ENCODE results near the gene BCKDK. TPM values are rescaled to one million over a fixed set of nuclear protein-coding genes. Genes with fewer than 3 reads are reported as not detected.
"Not testable (repeated sequence)": the region's sequence is repeated elsewhere in the genome, so short reads cannot be mapped to it uniquely, and the experiment has no call there.

BCKDK gene
- total RNA-seq, 1 donor: 11.0 TPM

DNA sequence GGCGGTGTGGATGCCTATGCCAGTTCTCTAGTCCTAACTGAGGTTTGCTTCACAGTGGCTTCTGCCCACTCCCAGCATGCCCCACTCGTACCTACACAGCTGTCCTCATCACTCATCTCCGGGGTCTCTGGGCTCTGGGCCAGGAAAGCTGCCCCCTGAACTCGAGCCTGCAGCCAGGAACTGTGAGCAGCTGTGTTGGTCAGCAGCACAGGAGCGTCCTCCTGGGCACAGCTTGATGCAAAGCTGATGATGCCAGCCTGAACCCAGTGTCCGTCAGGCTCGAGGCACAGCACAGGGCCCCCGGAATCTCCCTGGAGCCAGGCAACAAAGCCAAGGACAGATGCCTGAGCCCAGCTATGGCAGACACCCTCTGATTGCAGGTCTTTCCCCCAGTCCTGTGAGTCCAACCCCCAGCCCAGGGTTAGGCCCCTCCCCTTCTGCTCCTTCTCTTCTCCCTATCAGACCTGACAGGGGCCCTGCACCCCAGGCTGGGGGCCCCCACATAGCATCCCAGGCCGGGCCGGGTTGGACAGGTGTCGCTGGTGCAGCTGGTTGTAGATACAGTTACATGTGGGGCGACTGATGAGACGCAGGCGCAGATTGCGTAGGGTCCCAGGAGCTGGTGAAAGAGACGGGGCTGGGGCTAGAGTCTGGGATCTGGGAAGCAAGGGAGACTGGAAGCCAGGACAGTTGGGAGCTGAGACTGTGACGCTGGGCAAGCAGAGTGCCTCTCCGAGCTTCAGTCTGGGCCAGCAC is 22.1 kb upstream of the BCKDK start:
- H3K27me3 ChIP-seq (ENCODE audit: insufficient read depth, low read length): no peaks in the 10 kb centered on the region
- H3K9me3 ChIP-seq (ENCODE audit: low read depth, low read length): no peaks in the 10 kb centered on the region
- H3K4me1 ChIP-seq (ENCODE audit: insufficient read depth, low read length): no peaks in the 10 kb centered on the region
- H3K4me3 ChIP-seq (ENCODE audit: low read length): no peak overlapping the region

DNA sequence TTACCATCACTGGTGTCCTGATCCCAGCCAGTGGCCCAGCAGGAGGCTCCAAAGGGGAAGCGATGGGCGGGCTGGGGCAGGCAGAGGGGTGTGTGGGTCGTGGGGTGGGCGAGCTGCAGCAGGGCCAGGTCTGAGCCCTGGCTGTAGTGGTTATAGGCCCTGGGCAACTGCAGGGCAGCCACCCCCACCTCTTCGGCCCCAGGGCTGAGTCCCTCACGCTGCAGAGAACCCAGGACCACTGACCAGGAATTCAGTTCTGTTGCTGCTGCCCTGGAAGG is 21.6 kb upstream of the BCKDK start:
- Histone ChIP-seq H3K4me1 (ENCODE audit: insufficient read depth, low read length) (no peaks in the 10 kb centered on the region), H3K27me3 (ENCODE audit: insufficient read depth, low read length) (no peaks in the 10 kb centered on the region), H3K9me3 (ENCODE audit: low read depth, low read length) (no peaks in the 10 kb centered on the region), H3K4me3 (ENCODE audit: low read length) (no peak overlapping the region)

DNA sequence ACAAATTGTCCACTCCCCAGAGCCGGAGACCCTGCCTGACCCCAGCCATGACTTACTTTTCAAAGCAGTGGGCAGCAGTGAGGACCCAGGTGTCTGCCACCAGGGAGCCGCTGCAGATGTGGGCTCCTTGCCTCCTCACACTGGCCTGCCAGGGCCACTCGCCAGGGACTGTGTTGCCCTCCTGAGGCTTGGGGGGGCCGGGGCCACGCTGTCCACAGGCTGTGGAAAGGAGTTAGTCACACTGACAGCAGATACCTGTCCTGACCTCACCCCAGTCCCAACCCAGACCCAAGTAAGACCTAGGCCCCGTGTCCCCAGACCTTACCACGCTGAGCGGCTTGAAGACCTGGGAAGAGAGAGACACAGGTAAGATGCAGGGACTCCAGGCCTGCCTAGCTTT is 20.7 kb upstream of the BCKDK start:
- Histone ChIP-seq H3K4me1 (ENCODE audit: insufficient read depth, low read length) (no peaks in the 10 kb centered on the region), H3K4me3 (ENCODE audit: low read length) (no peak overlapping the region), H3K27me3 (ENCODE audit: insufficient read depth, low read length) (no peaks in the 10 kb centered on the region), H3K9me3 (ENCODE audit: low read depth, low read length) (no peaks in the 10 kb centered on the region)

DNA sequence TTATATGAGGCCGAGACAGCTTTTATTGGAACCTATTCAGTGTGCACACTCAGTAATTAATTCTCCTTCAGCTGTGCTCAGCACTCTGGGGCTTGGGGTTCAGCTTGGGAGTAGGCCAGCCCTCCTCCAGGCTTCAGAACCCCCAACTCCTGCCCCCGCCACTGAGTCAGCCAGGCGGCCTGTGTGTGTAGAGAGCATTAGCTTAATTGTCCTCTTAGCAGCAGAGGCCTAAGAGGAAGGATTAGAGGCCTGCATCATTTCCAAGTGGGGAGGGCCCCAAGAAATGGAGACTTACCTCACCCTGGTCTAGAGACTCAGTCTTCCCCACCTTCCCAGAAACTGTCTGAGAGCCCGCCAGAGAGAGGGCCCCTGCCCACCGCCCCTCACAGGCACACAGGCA is 20.2 kb upstream of the BCKDK start:
- no peaks in the 10 kb centered on the region for H3K4me1 ChIP-seq (ENCODE audit: insufficient read depth, low read length)
- H3K4me3 ChIP-seq (ENCODE audit: low read length): no peak overlapping the region
- H3K27me3 ChIP-seq (ENCODE audit: insufficient read depth, low read length): no peaks in the 10 kb centered on the region
- H3K9me3 ChIP-seq (ENCODE audit: low read depth, low read length): no peaks in the 10 kb centered on the region

DNA sequence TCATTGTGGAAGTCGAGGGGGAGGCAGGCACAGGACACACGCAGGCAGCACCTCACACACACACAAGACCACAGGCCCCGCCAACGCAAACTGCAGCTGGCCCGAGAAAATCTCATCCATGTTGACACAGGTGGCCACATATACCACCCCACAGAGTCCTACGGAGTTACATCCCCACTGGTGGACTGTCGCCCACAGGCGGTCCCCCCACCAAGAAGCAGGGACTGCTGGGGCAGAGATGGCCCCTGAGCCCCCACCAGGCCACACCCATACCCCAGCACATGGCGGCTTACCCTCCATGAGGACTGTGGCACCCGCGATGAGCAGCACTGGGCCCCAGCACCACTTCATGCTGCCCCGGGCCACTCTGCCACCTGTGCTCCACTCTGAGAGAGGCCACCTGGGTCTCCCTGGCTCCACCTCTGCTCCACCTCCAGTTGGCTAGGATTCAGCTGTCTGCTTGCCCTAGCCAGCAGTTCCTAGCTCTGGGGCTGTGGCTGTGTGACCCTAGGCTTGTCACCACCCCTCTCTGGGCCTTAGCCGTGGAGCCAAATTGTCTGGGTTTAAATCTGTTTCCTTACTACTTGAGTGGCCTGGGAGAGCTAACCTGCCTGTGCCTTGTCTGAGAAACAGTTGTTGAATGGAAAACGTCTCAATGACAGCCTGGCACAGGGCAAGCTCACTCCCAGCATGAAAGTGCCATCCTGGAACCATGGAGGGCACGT is 19.6 kb upstream of the BCKDK start, which contains the start of gene PRSS53:
TSS of gene PRSS53 (minus strand) at position 485 of the 725 bp plus-strand sequence. CDS start at position 351, 134 bp downstream.
- Histone ChIP-seq H3K27me3 (ENCODE audit: insufficient read depth, low read length) (no peaks in the 10 kb centered on the region), H3K4me1 (ENCODE audit: insufficient read depth, low read length) (peaks cover 5% of the 10 kb centered on the region), H3K9me3 (ENCODE audit: low read depth, low read length) (no peaks in the 10 kb centered on the region), H3K4me3 (ENCODE audit: low read length) (no peak within 1 kb of the TSS)

DNA sequence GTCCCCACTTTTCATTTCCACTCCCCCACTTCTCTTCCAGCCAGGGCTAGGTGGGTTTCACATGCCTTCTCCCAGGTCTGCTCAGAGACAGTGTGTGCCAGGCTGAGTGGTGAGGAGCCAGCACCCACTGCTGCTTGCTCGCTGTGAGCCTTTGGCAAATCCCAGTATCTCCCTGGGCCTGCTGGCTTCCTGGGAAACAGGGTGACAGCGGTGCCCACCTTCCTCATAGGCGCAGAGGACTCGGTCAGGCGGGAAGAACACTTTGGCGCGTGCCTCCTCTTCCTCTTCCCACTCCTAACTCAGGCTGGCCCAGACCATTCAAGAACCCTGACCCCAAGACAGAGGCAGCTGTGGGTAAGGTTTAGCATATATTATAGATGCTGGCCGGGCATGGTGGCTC is 19.0 kb upstream of the BCKDK start:
- no peaks in the 10 kb centered on the region for H3K9me3 ChIP-seq (ENCODE audit: low read depth, low read length)
- no peaks in the 10 kb centered on the region for H3K27me3 ChIP-seq (ENCODE audit: insufficient read depth, low read length)
- no peak overlapping the region for H3K4me3 ChIP-seq (ENCODE audit: low read length)
- H3K4me1 ChIP-seq (ENCODE audit: insufficient read depth, low read length): peaks cover 11% of the 10 kb centered on the region

DNA sequence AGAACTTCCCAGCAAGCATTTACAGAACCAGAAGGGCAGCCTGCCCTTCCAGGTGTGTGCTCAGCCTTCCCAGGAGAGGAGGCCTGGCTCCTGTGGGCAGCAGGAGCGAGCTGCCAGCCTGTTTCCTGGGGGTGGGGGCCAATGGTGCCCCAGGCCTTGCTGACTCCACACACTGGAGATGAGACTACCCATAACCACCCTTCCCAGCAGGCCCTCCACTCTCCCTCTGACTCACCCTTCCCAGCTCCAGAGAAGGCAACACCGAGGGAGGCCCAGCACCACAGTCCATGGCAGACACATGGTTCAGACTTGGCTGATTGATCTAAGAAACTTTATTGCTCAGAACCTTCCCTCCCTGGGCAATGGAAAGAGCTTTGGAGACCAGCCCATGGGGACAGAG is 17.6 kb upstream of the BCKDK start:
- Histone ChIP-seq H3K9me3 (ENCODE audit: low read depth, low read length) (no peaks in the 10 kb centered on the region), H3K27me3 (ENCODE audit: insufficient read depth, low read length) (no peaks in the 10 kb centered on the region), H3K4me3 (ENCODE audit: low read length) (no peak overlapping the region), H3K4me1 (ENCODE audit: insufficient read depth, low read length) (peaks cover 20% of the 10 kb centered on the region)

DNA sequence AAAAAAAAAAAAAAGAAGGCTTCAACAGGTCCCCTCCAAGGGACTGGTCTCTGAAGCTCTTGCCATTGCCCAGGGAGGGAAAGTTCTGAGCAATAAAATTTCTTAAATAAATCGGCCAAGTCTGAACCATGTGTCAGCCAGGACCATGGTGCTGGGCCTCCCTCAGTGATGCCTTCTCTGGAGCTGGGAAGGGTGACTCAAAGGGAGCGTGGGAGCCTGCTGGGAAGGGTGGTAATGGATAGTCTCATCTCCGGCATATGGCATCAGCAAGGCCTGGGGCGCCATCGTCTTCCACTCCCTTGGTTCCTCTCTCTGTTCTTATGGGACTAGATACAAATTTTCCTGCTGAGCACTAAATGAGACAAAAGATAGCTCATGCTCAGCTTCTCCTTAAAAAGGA is 15.9 kb upstream of the BCKDK start:
- no peak overlapping the region for H3K4me3 ChIP-seq (ENCODE audit: low read length)
- no peaks in the 10 kb centered on the region for H3K9me3 ChIP-seq (ENCODE audit: low read depth, low read length)
- H3K27me3 ChIP-seq (ENCODE audit: insufficient read depth, low read length): no peaks in the 10 kb centered on the region
- peaks cover 24% of the 10 kb centered on the region for H3K4me1 ChIP-seq (ENCODE audit: insufficient read depth, low read length)

DNA sequence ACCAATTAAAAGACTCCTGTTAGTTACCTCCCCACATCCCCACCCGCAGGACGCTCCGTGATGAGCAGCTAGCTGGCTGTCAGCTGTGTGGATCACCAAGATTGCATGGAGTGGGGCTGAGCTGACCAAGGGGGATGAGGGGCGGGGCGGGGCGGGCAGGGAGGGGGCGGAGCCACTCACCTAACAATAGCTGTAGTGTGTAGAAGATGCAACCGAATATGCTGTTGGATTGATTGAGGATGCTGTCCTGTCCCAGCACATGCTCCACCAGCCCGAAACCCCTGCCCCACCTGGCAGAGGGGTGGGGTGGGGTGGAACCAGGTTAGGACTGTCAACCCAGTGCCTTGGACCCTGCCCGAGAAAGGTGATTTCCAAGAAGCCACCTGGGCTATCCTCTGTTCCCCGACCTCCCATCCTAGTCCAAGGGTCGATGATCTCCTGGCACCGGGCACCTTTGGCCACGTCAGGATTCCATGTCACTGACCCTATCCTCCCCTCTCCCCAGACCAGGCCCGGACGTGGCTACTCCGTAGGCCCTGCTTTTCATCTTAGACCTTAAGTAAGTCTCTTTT is 15.0 kb upstream of the BCKDK start:
- no peak overlapping the region for H3K4me3 ChIP-seq (ENCODE audit: low read length)
- H3K4me1 ChIP-seq (ENCODE audit: insufficient read depth, low read length): peaks cover 24% of the 10 kb centered on the region
- no peaks in the 10 kb centered on the region for H3K27me3 ChIP-seq (ENCODE audit: insufficient read depth, low read length)
- H3K9me3 ChIP-seq (ENCODE audit: low read depth, low read length): no peaks in the 10 kb centered on the region

DNA sequence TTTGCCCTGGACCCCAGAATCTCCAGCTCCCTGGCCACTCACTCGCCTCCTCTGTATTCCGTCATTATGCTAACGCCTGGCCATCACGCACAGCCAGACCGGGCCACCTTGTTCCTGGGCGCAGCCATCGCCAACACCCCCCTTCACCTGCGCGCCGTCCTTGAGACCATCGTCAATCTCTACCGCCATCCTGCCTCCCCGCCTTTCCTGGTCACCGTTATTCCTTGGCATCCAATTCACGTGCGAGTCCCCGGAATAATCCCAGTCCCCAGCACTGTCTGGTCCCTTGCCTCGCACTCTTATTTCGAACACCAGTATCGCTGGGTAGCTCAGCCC is 14.1 kb upstream of the BCKDK start:
- peaks cover 24% of the 10 kb centered on the region for H3K4me1 ChIP-seq (ENCODE audit: insufficient read depth, low read length)
- H3K9me3 ChIP-seq (ENCODE audit: low read depth, low read length): no peaks in the 10 kb centered on the region
- H3K4me3 ChIP-seq (ENCODE audit: low read length): peak overlapping the region; percentile 80
- H3K27me3 ChIP-seq (ENCODE audit: insufficient read depth, low read length): no peaks in the 10 kb centered on the region

DNA sequence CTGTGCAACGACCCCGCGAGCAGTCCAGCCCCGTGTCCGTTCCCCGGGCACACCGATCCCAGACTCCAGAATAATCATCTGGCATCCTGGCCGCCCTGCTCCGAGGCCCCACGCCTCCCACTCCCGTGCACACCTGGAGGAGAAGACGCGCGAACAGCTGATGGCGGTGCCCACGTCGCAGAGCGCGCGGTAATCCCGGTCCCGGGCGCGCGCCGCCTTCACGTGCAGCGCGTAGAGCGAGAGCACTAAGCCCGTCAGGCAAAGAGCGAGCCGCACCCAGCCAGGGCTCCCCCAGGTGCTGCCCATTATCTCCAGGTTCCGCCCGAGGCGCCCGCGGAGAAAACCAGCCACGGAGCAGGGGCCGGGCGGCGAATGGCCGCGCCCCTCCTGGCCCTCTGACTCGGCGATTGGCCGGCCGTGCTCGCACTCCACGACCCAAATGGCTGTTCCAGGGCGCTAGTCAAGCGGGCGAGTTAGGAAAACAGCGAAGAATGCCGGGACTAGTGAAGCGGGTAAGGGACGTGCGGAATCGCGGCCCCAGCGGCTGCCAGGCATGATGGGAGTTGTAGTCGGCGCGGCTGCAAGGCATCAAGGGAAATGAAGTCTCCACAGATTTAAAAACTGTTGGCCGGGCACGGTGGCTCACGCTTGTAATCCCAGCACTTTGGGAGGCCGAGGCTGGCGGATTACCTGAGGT is 13.6 kb upstream of the BCKDK start, which contains the start of gene VKORC1:
TSS of gene VKORC1 (minus strand) at position 374 of the 697 bp plus-strand sequence. CDS start at position 306, 68 bp downstream.
- Histone ChIP-seq H3K4me1 (ENCODE audit: insufficient read depth, low read length) (peaks cover 24% of the 10 kb centered on the region), H3K9me3 (ENCODE audit: low read depth, low read length) (no peaks in the 10 kb centered on the region), H3K27me3 (ENCODE audit: insufficient read depth, low read length) (no peaks in the 10 kb centered on the region), H3K4me3 (ENCODE audit: low read length) (peak within 1 kb of the TSS; percentile 80)

DNA sequence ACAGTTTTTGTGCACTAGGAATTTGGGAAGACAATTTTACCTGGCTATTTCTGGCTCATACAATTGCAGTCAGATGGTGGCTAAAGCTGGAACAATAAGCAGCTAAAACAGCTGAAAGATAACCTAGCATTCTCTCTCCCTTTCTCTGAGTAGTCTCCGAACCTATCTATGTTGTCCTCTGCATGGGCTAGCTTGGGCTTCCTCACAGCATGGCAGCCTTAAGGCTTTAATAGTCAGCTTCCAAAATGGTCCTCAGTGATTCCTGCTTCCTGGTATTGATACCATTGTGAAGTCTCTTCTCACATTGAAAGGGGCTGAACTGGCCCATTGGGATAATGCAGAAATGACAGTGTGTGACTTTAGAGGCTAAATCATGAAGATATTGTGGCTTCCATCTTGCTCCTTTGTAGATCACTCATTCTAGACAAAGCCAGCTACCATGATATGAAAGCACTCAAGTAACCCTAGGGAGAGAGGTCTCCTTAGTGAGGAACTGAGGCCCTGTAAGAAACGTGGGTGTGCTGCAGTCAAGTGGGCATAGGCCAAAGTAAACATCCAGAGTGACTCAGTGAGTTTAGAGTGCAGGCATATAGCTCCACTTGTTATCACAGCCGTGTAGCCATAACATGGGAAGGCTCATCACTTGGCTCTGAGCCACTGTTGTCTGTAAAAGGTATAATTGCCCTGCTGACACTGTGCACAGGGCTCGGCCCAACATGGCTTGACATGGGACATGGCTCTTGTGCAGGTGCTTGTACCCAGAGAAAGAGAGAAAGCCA is 8.1 kb upstream of the BCKDK start:
- Histone ChIP-seq H3K4me1 (ENCODE audit: insufficient read depth, low read length) (peaks cover 9% of the 10 kb centered on the region), H3K27me3 (ENCODE audit: insufficient read depth, low read length) (no peaks in the 10 kb centered on the region), H3K4me3 (ENCODE audit: low read length) (no peak overlapping the region), H3K9me3 (ENCODE audit: low read depth, low read length) (no peaks in the 10 kb centered on the region)

DNA sequence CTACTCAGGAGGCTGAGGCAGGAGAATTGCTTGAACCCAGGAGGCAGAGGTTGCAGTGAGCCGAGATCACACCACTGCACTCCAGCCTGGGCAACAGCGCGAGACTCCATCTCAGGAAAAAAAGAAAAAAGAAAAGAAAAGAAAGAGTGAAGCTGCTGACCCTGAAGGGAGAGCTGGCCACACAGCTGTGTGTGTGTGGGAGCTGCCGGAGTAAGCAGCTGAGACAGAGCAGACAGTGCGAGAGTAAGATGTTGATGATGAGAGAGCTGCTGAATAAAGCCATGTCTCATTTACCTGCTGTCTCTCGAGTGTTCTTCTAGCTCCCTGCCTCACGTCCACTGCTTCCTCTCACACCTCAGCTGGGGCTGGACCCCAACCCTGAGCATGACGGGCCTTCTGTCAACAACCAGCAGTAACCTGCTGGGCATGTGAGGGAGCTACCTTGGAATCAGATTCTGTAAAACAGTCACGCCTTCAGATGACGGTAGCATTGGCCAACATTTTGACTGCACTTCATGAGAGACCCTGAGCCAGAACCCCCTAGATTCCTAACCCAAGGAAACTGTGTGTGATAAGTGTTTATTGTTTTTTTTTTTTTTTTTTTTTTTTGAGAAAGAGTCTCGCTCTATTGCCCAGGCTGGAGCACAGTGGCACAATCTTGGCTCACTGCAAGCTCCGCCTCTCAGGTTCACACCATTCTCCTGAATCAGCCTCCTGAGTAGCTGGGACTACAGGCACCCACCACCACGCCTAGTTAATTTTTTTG is 7.1 kb upstream of the BCKDK start:
- H3K9me3 ChIP-seq (ENCODE audit: low read depth, low read length); H3K4me3 ChIP-seq (ENCODE audit: low read length); H3K4me1 ChIP-seq (ENCODE audit: insufficient read depth, low read length); H3K27me3 ChIP-seq (ENCODE audit: insufficient read depth, low read length): not testable (repeated sequence)

DNA sequence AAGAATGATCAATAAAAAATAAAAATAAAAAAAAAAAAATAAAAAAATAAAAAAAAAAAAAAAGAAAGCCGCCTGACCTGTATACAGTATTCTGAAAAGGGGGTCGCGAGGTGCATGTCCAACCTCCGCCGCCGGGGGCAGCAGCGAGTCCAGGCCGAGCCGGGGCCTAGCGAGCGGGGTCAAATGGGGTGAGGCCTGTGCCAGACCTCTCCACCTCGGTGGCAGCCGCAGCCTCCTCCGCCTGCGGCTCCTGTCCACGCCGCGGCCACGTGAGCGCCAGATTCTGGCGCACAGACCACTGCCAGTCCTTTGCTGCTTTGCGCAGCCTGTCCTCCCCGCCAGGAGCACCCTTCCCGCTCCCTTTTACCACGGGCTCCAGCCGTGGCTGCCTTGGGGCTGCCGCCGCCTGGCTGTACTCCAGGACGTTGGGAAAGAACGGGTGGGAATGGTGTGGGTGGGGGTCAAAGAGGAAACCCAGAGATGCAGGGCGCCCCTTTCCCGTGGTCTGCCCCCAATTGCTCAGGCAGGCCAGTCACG is 2.4 kb upstream of the BCKDK start:
- Histone ChIP-seq H3K4me3 (ENCODE audit: low read length) (no peak overlapping the region), H3K27me3 (ENCODE audit: insufficient read depth, low read length) (no peaks in the 10 kb centered on the region), H3K9me3 (ENCODE audit: low read depth, low read length) (no peaks in the 10 kb centered on the region), H3K4me1 (ENCODE audit: insufficient read depth, low read length) (peaks cover 25% of the 10 kb centered on the region)
